CD4-positive, alpha-beta T cell treated with Interleukin-4 for 1 hour (primary cell): ENCODE measurements around the gene THOC1.

Experiments
- DNase-seq, 2 donors: peaks; one replicate each; pipeline ENCODE4 v3.0.0-alpha.2; 2020 to 2022

Gene THOC1

DNA sequence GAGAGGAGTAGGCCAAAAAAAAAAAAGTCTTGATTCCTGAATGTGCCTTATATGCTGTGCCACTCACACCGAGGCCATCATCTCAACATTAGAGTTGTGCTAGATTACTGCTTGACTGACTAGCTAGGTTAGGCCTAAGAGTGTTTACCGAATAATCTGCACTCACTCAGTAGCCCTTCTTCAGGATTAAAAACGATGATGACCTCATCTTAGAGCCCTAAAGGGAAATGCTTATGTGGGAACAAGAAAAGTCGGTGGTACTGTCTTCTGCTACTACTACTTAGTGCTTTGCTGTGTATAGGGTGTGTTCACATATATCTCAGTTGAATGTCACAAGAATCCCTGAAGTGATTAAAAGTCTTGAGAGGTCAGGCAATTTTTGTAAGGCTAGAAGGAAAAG, 54.3 kb downstream of the THOC1 start:
- no peak for DNase-seq

DNA sequence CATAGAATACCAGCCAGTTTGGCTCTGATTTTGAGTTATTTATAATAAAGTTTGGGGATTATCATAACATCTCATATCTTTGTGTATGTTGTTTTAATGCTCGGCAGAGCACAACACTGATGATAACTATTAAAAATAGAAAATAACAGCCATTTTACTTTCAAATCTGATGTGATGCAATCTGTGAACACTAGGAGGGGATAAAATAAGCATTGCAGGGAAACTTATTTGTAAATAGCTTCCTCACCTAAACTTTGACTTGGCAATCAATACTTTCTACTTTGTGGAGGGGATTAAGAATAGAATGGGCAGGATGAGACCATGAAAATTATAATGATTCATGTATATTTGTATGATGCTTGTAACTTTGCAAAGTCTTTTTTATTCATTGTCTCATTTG, 55.1 kb downstream of the THOC1 start:
- peak in 1 of 2 donors; percentile 1 for DNase-seq

DNA sequence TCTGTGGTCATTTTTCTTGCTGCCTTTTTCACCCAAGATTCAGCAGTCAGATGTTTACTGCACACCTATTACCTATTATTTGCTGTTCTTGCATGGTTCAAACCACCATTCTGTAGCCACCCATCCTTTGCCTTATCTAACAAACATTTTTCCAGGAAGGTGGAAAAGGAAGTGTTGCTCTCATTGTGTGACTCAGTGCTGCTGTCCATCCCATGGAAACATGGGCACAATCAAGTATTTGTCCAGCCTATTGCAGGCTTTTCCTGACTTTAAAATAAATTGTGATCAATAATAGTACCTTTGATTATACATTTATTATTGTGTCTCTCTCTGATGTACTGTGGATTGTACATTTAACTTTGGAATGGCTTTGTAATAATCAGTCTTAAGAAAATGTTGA, 56.3 kb downstream of the THOC1 start:
- no peak for DNase-seq

DNA sequence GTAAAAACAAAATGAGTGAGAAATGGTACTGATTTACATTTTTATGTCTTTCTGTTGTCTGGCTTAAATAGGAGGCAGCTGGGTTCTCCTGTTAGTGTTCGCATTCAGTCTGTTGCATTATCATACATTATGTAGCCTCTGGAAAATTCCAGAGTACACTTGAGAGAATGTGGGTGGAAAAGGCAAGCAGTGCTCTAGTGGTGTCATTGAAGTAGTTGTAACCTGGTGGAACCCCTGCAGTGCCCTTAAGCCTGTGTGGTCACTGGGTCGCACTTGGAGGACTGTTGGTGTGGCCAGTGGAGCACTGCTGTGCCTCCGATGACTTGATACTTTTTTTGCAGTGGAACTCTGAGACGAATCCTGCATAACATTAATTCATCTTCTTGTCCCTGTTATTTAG, 57.1 kb downstream of the THOC1 start:
- DNase-seq = no peak

DNA sequence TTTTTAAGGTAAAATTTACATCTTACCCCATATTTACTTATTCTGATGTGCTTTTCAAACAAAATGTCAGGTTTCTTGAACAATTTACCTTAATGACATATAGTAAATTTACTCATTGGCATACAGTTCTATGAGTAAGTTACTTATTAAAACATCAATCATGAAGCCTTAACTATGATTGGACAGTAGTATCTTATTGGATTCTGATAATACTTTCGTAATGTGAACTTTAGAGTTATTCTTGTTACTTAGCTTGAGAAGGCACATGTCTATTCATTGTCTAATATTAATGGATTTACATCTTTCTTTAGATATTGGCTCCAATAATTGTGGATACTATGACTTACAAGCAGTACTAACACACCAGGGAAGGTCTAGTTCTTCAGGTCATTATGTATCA, 57.8 kb downstream of the THOC1 start:
- DNase-seq = no peak

DNA sequence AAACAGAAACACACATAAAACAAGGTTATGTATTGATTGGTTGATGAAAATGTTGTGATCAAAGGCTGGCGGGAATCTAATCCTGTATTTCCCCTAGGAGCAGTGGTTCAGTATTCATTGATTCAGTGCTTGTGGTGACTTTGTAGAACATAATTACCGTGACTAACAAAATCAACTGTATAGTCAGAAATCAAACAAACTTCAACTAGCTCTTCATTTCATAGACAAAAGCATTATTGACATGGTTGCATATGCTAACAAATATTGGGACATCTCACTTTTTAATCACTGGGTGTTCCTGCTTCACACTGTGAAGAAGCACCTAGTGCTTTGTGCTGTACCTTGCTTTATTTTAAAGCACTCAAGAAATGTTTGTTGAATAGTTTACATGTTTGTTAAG, 68.1 kb downstream of the THOC1 start:
- no peak for DNase-seq

DNA sequence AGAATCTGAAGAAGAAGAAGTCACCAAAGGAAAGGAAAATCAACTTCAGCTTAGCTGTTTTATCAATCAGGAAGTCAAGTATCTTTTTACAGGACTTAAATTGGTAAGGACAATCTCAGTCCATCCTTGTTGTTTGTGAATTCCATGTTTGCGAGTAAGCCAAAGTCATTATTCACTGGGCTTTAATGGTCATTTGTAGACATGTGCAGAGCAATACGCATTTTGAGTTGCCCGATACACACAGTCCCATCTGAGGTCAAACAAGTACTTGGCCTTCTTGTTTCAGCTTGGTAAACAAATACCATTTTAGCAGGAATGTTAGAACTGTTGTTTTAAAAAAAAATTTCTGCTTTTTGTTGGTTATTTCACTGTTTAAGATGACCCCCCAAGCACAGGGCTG, 68.6 kb downstream of the THOC1 start:
- DNase-seq = no peak

DNA sequence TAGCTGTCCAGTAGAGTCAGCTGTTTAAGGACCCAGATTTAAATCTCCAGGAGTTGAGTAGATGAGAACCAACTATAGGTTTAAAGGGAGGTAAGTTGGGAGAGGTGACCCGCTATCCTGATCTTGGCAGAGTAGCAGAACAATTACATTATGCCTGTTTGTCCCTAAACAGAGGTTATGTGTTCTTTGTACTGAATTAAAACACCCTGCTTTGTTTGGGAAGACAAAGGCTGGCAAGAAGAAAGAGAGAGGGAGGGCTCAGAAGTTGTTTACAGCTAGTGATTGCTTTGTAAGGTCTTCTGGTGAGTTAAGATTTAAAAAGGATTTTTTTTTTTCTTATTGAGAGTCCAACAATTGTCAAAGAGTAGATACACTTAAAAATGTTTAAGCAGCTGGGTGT, 72.2 kb downstream of the THOC1 start:
- no peak for DNase-seq

DNA sequence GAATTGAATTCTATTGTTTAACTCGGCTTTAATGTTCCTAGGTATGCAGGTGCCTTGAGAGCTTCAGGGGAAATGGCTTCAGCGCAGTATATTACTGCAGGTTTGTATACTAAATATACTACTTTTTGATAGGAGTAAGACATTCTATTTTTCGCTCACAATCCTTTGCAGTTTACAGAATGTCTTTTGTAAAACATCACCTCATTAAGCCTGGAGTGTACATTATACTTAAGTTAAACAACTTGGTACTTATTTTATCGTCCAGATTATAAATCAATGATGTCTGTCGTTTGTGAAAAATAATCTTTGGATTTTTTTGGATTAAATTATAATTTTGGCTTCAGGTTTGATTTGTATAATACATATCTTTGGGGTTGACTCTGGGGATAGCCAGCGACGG, 75.0 kb downstream of the THOC1 start:
- no peak for DNase-seq

DNA sequence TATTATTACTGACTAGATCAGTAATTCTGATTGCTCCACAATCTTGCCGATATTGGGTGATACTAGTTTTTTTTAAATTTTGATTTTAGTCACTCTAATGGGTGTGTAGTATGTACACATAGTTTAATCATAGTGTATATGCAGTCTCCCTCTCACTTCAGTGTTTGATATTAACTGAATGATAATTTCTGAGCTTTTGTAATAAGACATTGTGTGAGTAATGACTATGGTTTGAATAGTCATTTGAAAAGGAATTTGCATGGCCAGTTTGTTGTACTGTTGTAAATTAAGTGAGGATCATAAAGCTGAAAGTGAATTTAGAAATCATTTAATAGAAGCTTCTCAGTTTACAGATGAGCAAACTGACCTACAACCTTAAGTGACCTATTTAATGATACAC, 76.1 kb downstream of the THOC1 start:
- DNase-seq = no peak

DNA sequence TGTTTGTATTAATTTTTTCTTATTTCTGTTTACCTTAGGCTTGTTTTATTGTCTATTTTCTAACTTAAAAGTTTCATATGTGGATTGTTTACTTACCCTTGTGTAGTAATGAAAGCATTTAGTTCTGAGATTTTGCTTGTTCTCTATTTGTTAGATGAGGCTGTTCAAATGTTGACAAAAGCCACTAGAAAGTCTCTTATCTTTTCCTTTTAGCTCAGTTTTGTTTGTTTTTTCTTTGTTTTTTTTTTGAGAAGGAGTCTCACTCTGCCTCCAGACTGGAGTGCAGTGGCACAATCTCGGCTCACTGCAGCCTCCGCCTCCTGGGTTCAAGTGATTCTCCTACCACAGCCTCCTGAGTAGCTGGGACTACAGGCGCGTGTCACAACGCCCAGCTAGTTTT, 78.6 kb downstream of the THOC1 start:
- DNase-seq = no peak

DNA sequence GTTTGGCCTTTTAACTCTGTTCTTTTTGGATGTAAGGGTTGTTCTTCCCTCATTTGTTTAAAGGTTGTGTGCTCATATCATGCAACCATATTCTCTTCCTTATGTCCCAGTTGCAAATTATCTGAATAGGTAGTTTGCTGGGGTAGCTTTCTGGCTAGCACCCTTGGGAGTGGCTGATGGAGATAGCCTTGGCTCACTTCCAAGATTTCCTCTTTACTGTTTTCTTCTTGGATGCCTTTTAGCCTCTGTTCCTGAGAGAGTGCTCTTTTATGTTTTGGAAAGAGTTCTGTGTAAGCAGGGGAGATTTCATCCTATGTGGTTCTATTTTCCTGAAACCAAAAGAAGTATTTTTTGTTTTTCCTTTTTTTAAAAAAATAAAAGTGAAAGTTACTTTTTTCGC, 84.1 kb downstream of the THOC1 start:
- no peak for DNase-seq

DNA sequence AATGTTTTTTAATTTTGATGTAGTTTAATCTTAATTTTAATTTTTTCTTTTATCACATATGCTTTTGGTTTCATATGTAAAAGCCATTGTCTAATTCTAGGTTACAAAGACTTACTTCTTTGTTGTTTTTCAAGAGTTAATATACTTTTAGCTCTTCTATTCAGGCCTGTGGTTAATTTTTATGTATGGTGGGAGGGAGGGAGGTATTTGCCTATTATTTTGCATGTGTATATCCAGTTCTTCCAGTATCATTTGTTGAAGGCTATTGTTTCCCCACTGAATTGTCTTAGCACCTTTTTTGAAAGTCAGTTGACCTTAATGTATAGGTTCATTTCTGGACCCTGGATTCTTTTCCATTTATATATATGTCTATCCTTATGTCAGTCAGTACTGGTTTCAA, 86.1 kb downstream of the THOC1 start:
- no peak for DNase-seq

DNA sequence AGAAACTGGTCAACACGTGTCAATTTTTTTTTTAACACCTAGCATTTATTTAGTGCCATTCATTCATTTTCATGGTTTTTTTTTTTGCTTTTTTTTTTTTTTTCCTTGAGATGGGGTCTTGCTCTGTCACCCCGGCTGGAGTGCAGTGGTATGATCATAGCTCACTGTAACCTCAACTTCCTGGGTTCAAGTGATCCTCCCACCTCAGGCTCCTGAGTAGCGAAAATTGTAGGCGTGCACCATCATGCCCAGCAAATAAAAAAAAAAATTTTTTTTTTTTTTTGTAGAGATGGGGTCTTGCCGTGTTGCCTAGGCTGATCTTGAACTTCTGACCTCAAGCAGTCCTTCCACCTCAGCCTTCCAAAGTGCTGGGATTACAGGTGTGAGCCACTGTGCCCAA, 88.3 kb downstream of the THOC1 start:
- no peak for DNase-seq

DNA sequence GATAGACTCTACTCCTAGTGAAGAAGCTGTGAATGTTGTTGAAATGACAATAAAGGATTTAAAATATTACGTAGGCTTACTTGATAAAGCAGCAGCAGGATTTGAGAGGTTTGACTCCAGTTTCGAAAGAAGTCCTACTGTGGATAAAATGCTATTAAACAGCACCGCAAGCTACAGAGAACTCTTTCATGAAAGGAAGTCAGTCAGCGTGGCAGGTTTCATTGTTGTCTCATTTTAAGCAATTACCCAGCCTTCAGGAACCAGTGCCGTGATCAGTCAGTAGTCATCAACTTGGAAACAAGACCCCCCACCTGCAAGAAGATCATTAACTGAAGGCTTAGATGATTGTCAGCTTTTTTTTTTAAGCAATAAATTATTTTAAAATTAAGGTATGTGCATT, 95.5 kb downstream of the THOC1 start:
- DNase-seq = no peak
